HL-60 (cell line): ENCODE data around the gene PTPRG.

Experiments
- DNase-seq, 2 experiments: peaks; one replicate each; pipeline ENCODE4 v3.0.0-alpha.2; 2010 to 2020; ENCODE audit warnings: low read depth in 1 of 2, low spot score in 1 of 2
- H3K27ac ChIP-seq: fragments of 250-450 bp; sonication (Bioruptor Pico); replicated peaks from 2 replicates; pipeline ENCODE4 v1.5.1; 2020; ENCODE audit warnings: mild to moderate bottlenecking, moderate library complexity
- H3K27me3 ChIP-seq: fragments of 250-450 bp; sonication (Bioruptor Pico); 2 replicates; pipeline ENCODE4 v1.5.1; 2021; ENCODE audit warnings: mild to moderate bottlenecking, moderate library complexity; ENCODE audit not compliant: insufficient read depth, poor library complexity, severe bottlenecking
- H3K4me3 ChIP-seq: replicated peaks from 2 replicates; pipeline ENCODE4 v1.5.1; 2011; ENCODE audit warnings: mild to moderate bottlenecking, control low read depth, low read length; ENCODE audit not compliant: insufficient read depth
- GABPA ChIP-seq: IDR thresholded peaks from 2 replicates; pipeline ENCODE4 v1.6.1; 2012; ENCODE audit warnings: low read depth
- POLR2AphosphoS5 ChIP-seq: IDR thresholded peaks from 2 replicates; pipeline ENCODE4 v1.6.1; 2012; ENCODE audit warnings: low read depth
- SPI1 ChIP-seq: IDR thresholded peaks from 2 replicates; pipeline ENCODE4 v1.6.1; 2012; ENCODE audit warnings: low read depth, mild to moderate bottlenecking, borderline replicate concordance
- TF ChIP-seq, protein P1 (sequence below): IDR thresholded peaks from 2 replicates; pipeline ENCODE4 v1.6.1; 2012; ENCODE audit warnings: low read depth; ENCODE audit not compliant: insufficient replicate concordance
- TF ChIP-seq, protein P2 (sequence below): IDR thresholded peaks from one replicate; pipeline ENCODE4 v1.5.1; 2011; ENCODE audit warnings: low read length, control low read depth, inconsistent platforms; ENCODE audit not compliant: insufficient read depth

Gene PTPRG

DNA sequence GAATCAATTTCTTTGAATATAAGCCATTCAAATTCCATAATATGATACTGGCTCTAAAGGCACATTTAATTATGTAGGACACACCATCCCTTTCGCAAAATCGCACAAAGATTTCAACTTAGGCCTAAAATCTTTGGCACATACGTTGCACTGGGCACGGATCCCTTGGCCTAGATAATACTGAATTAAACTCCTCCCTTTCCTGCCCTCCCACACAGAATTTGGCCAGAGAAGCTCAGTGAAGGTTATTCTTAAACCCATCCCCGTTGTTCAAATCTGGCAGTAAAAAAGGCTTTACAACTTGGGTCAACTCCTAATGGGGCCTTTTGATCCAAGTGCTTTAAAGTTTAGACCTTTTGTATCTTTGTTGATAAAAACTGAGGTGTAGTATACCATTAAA lies 247.2 kb downstream of the PTPRG start:
- no peak for DNase-seq

DNA sequence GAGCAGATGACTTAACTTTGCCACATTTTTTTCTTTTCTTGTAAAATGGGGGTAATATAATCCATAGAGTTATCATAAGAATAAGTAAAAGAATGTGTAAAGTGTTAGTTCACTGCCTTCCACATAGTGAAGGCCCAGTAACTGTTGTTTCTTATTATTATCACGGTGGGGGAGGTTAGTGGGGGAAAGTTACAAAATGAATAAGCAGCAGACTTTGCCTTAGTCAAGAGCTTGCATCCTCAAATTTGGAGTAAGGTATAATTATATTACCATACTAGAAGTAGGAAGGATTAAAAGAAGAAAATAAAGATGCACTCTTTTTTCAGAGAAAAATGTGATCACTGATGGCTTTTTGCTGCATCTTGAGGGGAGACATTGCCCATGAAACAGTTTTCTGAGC lies 247.6 kb downstream of the PTPRG start:
- no peak overlapping the region for H3K27ac ChIP-seq
- DNase-seq: no peak
- no peak for TF ChIP-seq GABPA
- TF ChIP-seq, protein P1, sequence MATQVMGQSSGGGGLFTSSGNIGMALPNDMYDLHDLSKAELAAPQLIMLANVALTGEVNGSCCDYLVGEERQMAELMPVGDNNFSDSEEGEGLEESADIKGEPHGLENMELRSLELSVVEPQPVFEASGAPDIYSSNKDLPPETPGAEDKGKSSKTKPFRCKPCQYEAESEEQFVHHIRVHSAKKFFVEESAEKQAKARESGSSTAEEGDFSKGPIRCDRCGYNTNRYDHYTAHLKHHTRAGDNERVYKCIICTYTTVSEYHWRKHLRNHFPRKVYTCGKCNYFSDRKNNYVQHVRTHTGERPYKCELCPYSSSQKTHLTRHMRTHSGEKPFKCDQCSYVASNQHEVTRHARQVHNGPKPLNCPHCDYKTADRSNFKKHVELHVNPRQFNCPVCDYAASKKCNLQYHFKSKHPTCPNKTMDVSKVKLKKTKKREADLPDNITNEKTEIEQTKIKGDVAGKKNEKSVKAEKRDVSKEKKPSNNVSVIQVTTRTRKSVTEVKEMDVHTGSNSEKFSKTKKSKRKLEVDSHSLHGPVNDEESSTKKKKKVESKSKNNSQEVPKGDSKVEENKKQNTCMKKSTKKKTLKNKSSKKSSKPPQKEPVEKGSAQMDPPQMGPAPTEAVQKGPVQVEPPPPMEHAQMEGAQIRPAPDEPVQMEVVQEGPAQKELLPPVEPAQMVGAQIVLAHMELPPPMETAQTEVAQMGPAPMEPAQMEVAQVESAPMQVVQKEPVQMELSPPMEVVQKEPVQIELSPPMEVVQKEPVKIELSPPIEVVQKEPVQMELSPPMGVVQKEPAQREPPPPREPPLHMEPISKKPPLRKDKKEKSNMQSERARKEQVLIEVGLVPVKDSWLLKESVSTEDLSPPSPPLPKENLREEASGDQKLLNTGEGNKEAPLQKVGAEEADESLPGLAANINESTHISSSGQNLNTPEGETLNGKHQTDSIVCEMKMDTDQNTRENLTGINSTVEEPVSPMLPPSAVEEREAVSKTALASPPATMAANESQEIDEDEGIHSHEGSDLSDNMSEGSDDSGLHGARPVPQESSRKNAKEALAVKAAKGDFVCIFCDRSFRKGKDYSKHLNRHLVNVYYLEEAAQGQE: no peak
- TF ChIP-seq POLR2AphosphoS5: no peak
- no peak for TF ChIP-seq SPI1
- TF ChIP-seq, protein P2, sequence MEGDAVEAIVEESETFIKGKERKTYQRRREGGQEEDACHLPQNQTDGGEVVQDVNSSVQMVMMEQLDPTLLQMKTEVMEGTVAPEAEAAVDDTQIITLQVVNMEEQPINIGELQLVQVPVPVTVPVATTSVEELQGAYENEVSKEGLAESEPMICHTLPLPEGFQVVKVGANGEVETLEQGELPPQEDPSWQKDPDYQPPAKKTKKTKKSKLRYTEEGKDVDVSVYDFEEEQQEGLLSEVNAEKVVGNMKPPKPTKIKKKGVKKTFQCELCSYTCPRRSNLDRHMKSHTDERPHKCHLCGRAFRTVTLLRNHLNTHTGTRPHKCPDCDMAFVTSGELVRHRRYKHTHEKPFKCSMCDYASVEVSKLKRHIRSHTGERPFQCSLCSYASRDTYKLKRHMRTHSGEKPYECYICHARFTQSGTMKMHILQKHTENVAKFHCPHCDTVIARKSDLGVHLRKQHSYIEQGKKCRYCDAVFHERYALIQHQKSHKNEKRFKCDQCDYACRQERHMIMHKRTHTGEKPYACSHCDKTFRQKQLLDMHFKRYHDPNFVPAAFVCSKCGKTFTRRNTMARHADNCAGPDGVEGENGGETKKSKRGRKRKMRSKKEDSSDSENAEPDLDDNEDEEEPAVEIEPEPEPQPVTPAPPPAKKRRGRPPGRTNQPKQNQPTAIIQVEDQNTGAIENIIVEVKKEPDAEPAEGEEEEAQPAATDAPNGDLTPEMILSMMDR: no peak
- H3K27me3 ChIP-seq: no peaks in the 10 kb centered on the region
- no peak overlapping the region for H3K4me3 ChIP-seq

More for the DNA sequence above, 247.2 kb downstream of the PTPRG start:
- no peak overlapping the region for H3K27ac ChIP-seq
- H3K27me3 ChIP-seq: no peaks in the 10 kb centered on the region
- H3K4me3 ChIP-seq: no peak overlapping the region
- no peak for TF ChIP-seq POLR2AphosphoS5

DNA sequence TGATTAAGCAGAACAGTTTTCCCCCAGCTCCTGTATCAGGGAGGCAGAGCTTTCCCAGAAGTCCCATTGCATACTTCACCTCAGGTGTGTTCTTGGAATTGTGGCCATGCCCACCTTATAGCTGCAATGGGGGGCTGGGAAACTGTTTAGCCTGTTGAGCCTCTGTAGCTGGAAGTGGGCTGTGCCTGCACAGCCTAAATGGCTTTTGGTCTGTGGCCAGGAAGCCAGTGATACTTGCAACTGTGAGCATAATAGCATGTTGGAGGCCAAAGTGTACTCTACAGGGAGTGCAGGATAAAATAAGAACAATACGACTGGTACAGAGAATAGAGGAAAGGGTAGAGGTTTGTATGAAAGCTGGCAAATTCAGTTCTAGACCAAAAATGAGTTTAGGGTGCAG lies 248.5 kb downstream of the PTPRG start:
- H3K4me3 ChIP-seq: no peak overlapping the region
- no peak overlapping the region for H3K27ac ChIP-seq
- no peak for DNase-seq
- TF ChIP-seq, protein P1: no peak
- TF ChIP-seq GABPA (no peak), SPI1 (no peak), POLR2AphosphoS5 (no peak)
- TF ChIP-seq, protein P2: no peak
- no peaks in the 10 kb centered on the region for H3K27me3 ChIP-seq

DNA sequence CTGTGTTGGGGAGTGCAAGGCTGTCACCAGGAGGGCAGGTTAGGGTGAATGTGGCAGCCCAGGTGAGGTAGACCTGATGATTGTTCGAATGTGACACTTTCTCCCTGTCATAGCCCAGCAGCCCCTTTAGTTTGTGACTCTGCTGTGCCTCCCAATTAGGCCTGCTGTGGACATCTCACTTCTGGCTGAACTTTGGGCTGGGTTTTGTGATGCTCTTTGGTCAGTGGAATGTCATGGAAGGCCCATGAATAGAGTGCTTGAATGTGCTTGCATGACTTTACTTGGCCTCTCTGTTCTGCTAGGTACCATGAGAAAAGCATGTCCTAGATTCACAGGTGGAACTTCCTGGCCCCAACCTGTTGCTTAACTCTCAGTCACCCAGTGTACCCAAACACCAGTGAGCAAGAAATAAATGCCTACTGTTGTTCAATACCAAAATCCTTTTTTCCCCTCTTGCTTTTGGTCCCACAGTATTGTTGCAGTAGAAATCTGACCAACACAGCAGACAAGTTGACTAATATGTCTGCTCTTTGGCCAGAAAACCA lies 249.7 kb downstream of the PTPRG start:
- DNase-seq: no peak
- TF ChIP-seq, protein P1: no peak
- TF ChIP-seq SPI1 (no peak), POLR2AphosphoS5 (no peak), GABPA (no peak)
- TF ChIP-seq, protein P2: no peak
- H3K4me3 ChIP-seq: no peak overlapping the region
- no peak overlapping the region for H3K27ac ChIP-seq
- no peaks in the 10 kb centered on the region for H3K27me3 ChIP-seq
